HepG2 (cell line): ENCODE results near the gene LDLRAD4. TPM values are rescaled to one million over a fixed set of nuclear protein-coding genes. Genes with fewer than 3 reads are reported as not detected.

Source experiments
- ATAC-seq: fragments of 200-7000 bp; cut with Tn5 transposase; 3 replicates; pipeline ENCODE4 v1.9.1; 2020; ENCODE audit warnings: mild to moderate bottlenecking, moderate library complexity
- BruUV-seq: library from RNA; stranded (reverse); fragments of 400-500 nt; replicated peaks from 2 replicates; lab custom pipeline; 2021; lab: Mats Ljungman, UMichigan
- CTCF ChIA-PET: fragments of 300-600 bp; formaldehyde crosslinking; extraction: SDS; loops from one replicate; lab custom pipeline; 2021; ENCODE audit warnings: low total read pairs, inconsistent platforms, low intra/inter-chr PET ratio; lab: Yijun Ruan, JAX
- POLR2A ChIA-PET: fragments of 350-600 bp; sonication (Branson Sonifier 250); formaldehyde crosslinking; loops from one replicate; lab custom pipeline; 2020; ENCODE audit warnings: antibody characterized with exemption, inconsistent platforms; lab: Yijun Ruan, JAX
- DNase-seq: peaks from one replicate; pipeline ENCODE4 v3.0.0-alpha.2; 2015; ENCODE audit warnings: low spot score
- FAIRE-seq: peaks from 3 replicates; lab custom pipeline; 2011; peaks lifted over from hg19 to GRCh38; lab: Jason Lieb, UNC
- H2AFZ ChIP-seq: one replicate; pipeline ENCODE4 v1.6.1; 2011; ENCODE audit warnings: low read length, inconsistent platforms
- H3K27ac ChIP-seq: fragments of 300-600 bp; 3 replicates; pipeline ENCODE4 v1.8.0; 2011; ENCODE audit warnings: mixed run types, mild to moderate bottlenecking, mixed read lengths, low read length, inconsistent platforms; ENCODE audit not compliant: insufficient read depth; ENCODE audit errors: extremely low read length
- H3K27me3 ChIP-seq, 2 experiments: fragments of 200-600 bp in 1 of 2; 2 replicates in 1 of 2; 3 replicates in 1 of 2; pipeline versions ENCODE4 v1.6.0 to v1.8.0; 2011; ENCODE audit warnings: low read length in 2 of 2, mild to moderate bottlenecking in 2 of 2, moderate library complexity in 2 of 2, inconsistent platforms in 1 of 2; ENCODE audit not compliant: insufficient read depth in 2 of 2, control insufficient read depth in 1 of 2
- H3K36me3 ChIP-seq, 2 experiments: fragments of 200-600 bp in 1 of 2; replicated peaks in 1 of 2; 2 replicates in 1 of 2; 3 replicates in 1 of 2; pipeline versions ENCODE4 v1.5.1 to v1.8.0; 2011; ENCODE audit warnings: low read length in 2 of 2, inconsistent platforms in 1 of 2; ENCODE audit not compliant: insufficient read depth in 2 of 2, control insufficient read depth in 1 of 2
- H3K4me1 ChIP-seq: 2 replicates; pipeline ENCODE4 v1.5.1; 2012; ENCODE audit warnings: low read length, inconsistent platforms; ENCODE audit not compliant: insufficient read depth
- H3K4me2 ChIP-seq: 2 replicates; pipeline ENCODE4 v1.6.0; 2011; ENCODE audit warnings: low read depth, low read length, inconsistent platforms
- H3K4me3 ChIP-seq, 3 experiments: fragments of 200-600 bp in 1 of 3; sonication (generic), shearing (Covaris generic) in 1 of 3; replicated peaks in 1 of 3; 2 replicates each; pipeline ENCODE4 v1.5.1; 2011 to 2016; ENCODE audit warnings: low read length in 3 of 3, inconsistent platforms in 2 of 3, low read depth in 2 of 3, mild to moderate bottlenecking in 2 of 3, control low read depth in 1 of 3, mixed read lengths in 1 of 3; ENCODE audit not compliant: insufficient read depth in 1 of 3
- H3K79me2 ChIP-seq: one replicate; pipeline ENCODE4 v1.6.1; 2011; ENCODE audit warnings: low read length, inconsistent platforms; ENCODE audit not compliant: insufficient read depth
- H3K9ac ChIP-seq: 2 replicates; pipeline ENCODE4 v1.6.0; 2011; ENCODE audit warnings: mild to moderate bottlenecking, low read depth, low read length, inconsistent platforms; ENCODE audit not compliant: insufficient read depth
- H3K9me3 ChIP-seq: 2 replicates; pipeline ENCODE4 v1.5.1; 2012; ENCODE audit warnings: mild to moderate bottlenecking, low read length
- H4K20me1 ChIP-seq: 2 replicates; pipeline ENCODE4 v1.6.0; 2011; ENCODE audit warnings: inconsistent platforms, mild to moderate bottlenecking, low read length, moderate library complexity; ENCODE audit not compliant: insufficient read depth
- ATF4 ChIP-seq, 2 experiments: fragments of 450-650 bp in 1 of 2; sonication (generic) in 1 of 2; formaldehyde crosslinking; IDR thresholded peaks; 2 replicates each; pipeline versions ENCODE4 v1.5.0 to v1.8.0; 2020 to 2022; ENCODE audit warnings: mild to moderate bottlenecking in 1 of 2, missing genetic modification reagents in 1 of 2
- BRCA1 ChIP-seq: sonication (generic); formaldehyde crosslinking; IDR thresholded peaks from 2 replicates; pipeline ENCODE4 v1.4.0; 2020; ENCODE audit warnings: missing genetic modification reagents
- CEBPB ChIP-seq: IDR thresholded peaks from 2 replicates; pipeline ENCODE4 v1.6.1; 2011; ENCODE audit warnings: low read depth, low read length, improper control_type of control experiment, borderline replicate concordance
- ELF1 ChIP-seq: sonication (generic); formaldehyde crosslinking; IDR thresholded peaks from 2 replicates; pipeline ENCODE4 v1.4.0; 2020; ENCODE audit warnings: missing genetic modification reagents
- MLX ChIP-seq: IDR thresholded peaks from 2 replicates; pipeline ENCODE4 v1.6.1; 2016
- TAF15 ChIP-seq: fragments of 200-400 bp; formaldehyde crosslinking; IDR thresholded peaks from one replicate; pipeline ENCODE4 v1.6.1; 2018; ENCODE audit warnings: mild to moderate bottlenecking, low read depth, low read length; ENCODE audit not compliant: poor library complexity, severe bottlenecking
- ZNF124 ChIP-seq: sonication (generic); formaldehyde crosslinking; IDR thresholded peaks from 2 replicates; pipeline ENCODE4 v1.4.0; 2020; ENCODE audit warnings: missing genetic modification reagents
- ZNF296 ChIP-seq: sonication (generic); formaldehyde crosslinking; conservative IDR thresholded peaks from 2 replicates; pipeline ENCODE4 v1.5.0; 2020; ENCODE audit warnings: mild to moderate bottlenecking, missing genetic modification reagents
- ZNF335 ChIP-seq: sonication (generic); formaldehyde crosslinking; IDR thresholded peaks from 2 replicates; pipeline ENCODE4 v1.4.0; 2020; ENCODE audit warnings: missing genetic modification reagents
- WGBS: methylation state at CpG from one replicate; pipeline ENCODE4 v1.1.6; 2017; ENCODE audit warnings: low lambda C conversion rate; 5-methylcytosine and 5-hydroxymethylcytosine counted together
- in situ Hi-C: cut with HindIII; loops from 2 replicates; pipeline ENCODE4 v1.10.0; 2017; ENCODE audit warnings: low pct_unique_long_range_greater_than_20kb; ENCODE audit not compliant: extremely low pct_ligation_motif_present
- intact Hi-C: fragments of 100-400 bp; cut with micrococcal nuclease; formaldehyde crosslinking; loops from one replicate; pipeline ENCODE4 v1.10.0; 2022; ENCODE audit not compliant: unreplicated experiment
- polyA plus RNA-seq, 8 experiments: library from polyadenylated mRNA; depleted of rRNA in 3 of 8; stranded (reverse) in 7 of 8; unstranded in 1 of 8; fragments of >200 nt; fragmentation: Illumina TruSeq in 4 of 8; extraction: Trizol in 4 of 8; gene quantifications; 2 replicates each; pipeline versions ENCODE4 v1.2.1 to v1.2.3, GENCODE V29; 2011 to 2016; ENCODE audit warnings: low read depth in 4 of 8, missing spikeins in 1 of 8, mixed read lengths in 1 of 8; ENCODE audit not compliant: insufficient read depth in 1 of 8
- total RNA-seq, 5 experiments: library from RNA; depleted of rRNA; stranded (reverse); fragments of >200 nt; fragmentation: Illumina TruSeq; extraction: Trizol; gene quantifications; 2 replicates each; pipeline ENCODE4 v1.2.3, GENCODE V29; 2016; ENCODE audit warnings: low read depth in 1 of 5

The LDLRAD4 gene
- total and polyA plus RNA-seq, 2 of the 13 experiments (the other 11 are each of a cell fraction or from before 2014, with no cell fraction given) = 13.6 to 20.9 TPM

DNA sequence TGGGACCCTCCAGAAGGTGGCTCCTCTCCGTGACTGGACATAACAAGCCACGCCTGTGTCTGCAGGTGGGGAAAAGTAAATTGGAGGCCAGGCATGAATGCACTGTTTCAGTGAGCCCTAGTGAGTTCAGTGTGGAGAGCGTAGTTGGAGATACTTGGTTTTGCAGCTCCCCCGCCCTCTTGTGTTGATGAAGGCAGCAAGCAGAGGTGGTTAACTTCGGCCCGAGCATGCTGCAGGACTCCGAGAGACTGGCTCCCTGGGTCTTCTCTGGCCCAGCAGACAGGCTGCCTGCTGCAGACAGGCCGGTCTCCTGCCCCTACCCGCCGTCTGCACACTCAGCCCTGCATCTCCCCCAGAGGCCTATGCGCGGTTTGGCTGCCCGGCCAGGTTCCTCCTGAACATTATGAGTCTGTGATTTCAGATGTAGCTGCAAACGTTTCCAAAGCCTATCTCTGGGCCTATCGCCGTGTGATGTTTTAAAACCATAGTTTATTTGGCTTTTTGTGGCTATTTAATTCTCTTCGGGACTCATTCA lies 102.4 kb downstream of the LDLRAD4 start:
- H3K4me2 ChIP-seq = no peak overlapping the region
- CTCF ChIA-PET = no interaction called here
- POLR2A ChIA-PET = no interaction called here
- no peaks in the 10 kb centered on the region for H3K36me3 ChIP-seq
- no peaks in the 10 kb centered on the region for H3K27me3 ChIP-seq
- FAIRE-seq (no peak), DNase-seq (no peak), ATAC-seq (no peak)
- in situ Hi-C loops (no loop called here), intact Hi-C loops (no loop called here)
- H4K20me1 ChIP-seq = no peaks in the 10 kb centered on the region
- no TSS peak for BruUV-seq
- no peak overlapping the region for H3K9ac ChIP-seq
- H2AFZ ChIP-seq = no peak overlapping the region
- H3K79me2 ChIP-seq = no peaks in the 10 kb centered on the region
- H3K9me3 ChIP-seq = peaks cover 7% of the 10 kb centered on the region
- no peaks in the 10 kb centered on the region for H3K4me1 ChIP-seq
- no peak overlapping the region for H3K27ac ChIP-seq
- H3K4me3 ChIP-seq = no peak overlapping the region
- WGBS = 88% methylated on average over 12 of the region's 17 CpGs
- TF ChIP-seq BRCA1 (no peak), ZNF335 (CRISPR knock-in tag) (no peak), MLX (CRISPR knock-in tag) (no peak), ZNF296 (CRISPR knock-in tag) (no peak), ZNF124 (no peak), TAF15 (no peak), ELF1 (CRISPR knock-in tag) (no peak)

GRCh38 chr18:13321923-13322322 lies 103.4 kb downstream of the LDLRAD4 start:
- ATAC-seq (no peak), DNase-seq (no peak), FAIRE-seq (no peak)
- H3K79me2 ChIP-seq = no peaks in the 10 kb centered on the region
- 50% methylated on average over 1 of the region's 1 CpG for WGBS
- no peaks in the 10 kb centered on the region for H3K9me3 ChIP-seq
- no peaks in the 10 kb centered on the region for H3K27me3 ChIP-seq
- H3K27ac ChIP-seq = no peak overlapping the region
- H3K4me1 ChIP-seq = no peaks in the 10 kb centered on the region
- H3K36me3 ChIP-seq = no peaks in the 10 kb centered on the region
- intact Hi-C loops (no loop called here), in situ Hi-C loops (no loop called here)
- ChIA-PET CTCF (no interaction called here), POLR2A (no interaction called here)
- H4K20me1 ChIP-seq = no peaks in the 10 kb centered on the region
- no peak overlapping the region for H3K4me2 ChIP-seq
- TF ChIP-seq CEBPB = peak; percentile 74
- TF ChIP-seq ATF4 (CRISPR knock-in tag; IDR thresholded peaks at IDR 0.05) = no peak
- BruUV-seq = no TSS peak
- no peak overlapping the region for H2AFZ ChIP-seq
- H3K9ac ChIP-seq = no peak overlapping the region
- H3K4me3 ChIP-seq = no peak overlapping the region
